ENCODE data around the gene UTP25. TPM values are rescaled to one million over a fixed set of nuclear protein-coding genes. Genes with fewer than 3 reads are reported as not detected.

Gene UTP25
- total RNA-seq, 4 donors from 2014 or later = 9.9 to 12.9 (median 11.1) TPM

- no peak overlapping the region for H3K4me3 ChIP-seq (ENCODE audit: low read depth, poor library complexity, severe bottlenecking)
- 47 to 49% methylated on average over 11 of the region's 11 CpGs for WGBS, 2 donors
- no peak for DNase-seq (ENCODE audit: low spot score in 2 of 2)
- TF ChIP-seq POLR2A (IDR thresholded peaks at IDR 0.05) (no peak), CTCF (IDR thresholded peaks at IDR 0.05) (no peak)
- intact Hi-C loops (cut with DNase I; ENCODE audit: low total_unique reads) = no loop called here
Measured at GRCh38 chr1:209825591-209826434, 2.0 kb upstream of the UTP25 start.

- TF ChIP-seq CTCF (IDR thresholded peaks at IDR 0.05) = no peak
- DNase-seq (ENCODE audit: low spot score in 2 of 2) = no peak
- WGBS, 2 donors = 68 to 84% methylated on average over 2 of the region's 2 CpGs
- intact Hi-C loops (cut with DNase I; ENCODE audit: low total_unique reads) = no loop called here
- H3K4me3 ChIP-seq (ENCODE audit: low read depth, poor library complexity, severe bottlenecking) = no peak overlapping the region
Measured at GRCh38 chr1:209829716-209830115, 1.9 kb downstream of the UTP25 start.

GRCh38 chr1:209830722-209831121, 3.0 kb downstream of the UTP25 start:
- DNase-seq (ENCODE audit: low spot score in 2 of 2) = no peak
- no peak overlapping the region for H3K4me3 ChIP-seq (ENCODE audit: low read depth, poor library complexity, severe bottlenecking)
- 87 to 90% methylated on average over 3 of the region's 3 CpGs for WGBS, 2 donors
- no peak for TF ChIP-seq POLR2A (IDR thresholded peaks at IDR 0.05)
- TF ChIP-seq CTCF (IDR thresholded peaks at IDR 0.05) = no peak
- intact Hi-C loops (cut with DNase I; ENCODE audit: low total_unique reads) = no loop called here

- 77 to 79% methylated on average over 1 of the region's 1 CpG for WGBS, 2 donors
- H3K4me3 ChIP-seq (ENCODE audit: low read depth, poor library complexity, severe bottlenecking) = no peak overlapping the region
- TF ChIP-seq POLR2A (IDR thresholded peaks at IDR 0.05) (no peak), CTCF (IDR thresholded peaks at IDR 0.05) (no peak)
- no peak for DNase-seq (ENCODE audit: low spot score in 2 of 2)
- intact Hi-C loops (cut with DNase I; ENCODE audit: low total_unique reads) = no loop called here
Measured at GRCh38 chr1:209831615-209832014, 3.8 kb downstream of the UTP25 start.

- intact Hi-C loops (cut with DNase I; ENCODE audit: low total_unique reads) = no loop called here
- TF ChIP-seq CTCF (IDR thresholded peaks at IDR 0.05) (no peak), POLR2A (IDR thresholded peaks at IDR 0.05) (no peak)
- no peak for DNase-seq (ENCODE audit: low spot score in 2 of 2)
- no peak overlapping the region for H3K4me3 ChIP-seq (ENCODE audit: low read depth, poor library complexity, severe bottlenecking)
Measured at GRCh38 chr1:209835782-209836298, 8.1 kb downstream of the UTP25 start.
